22Rv1 (cell line): ENCODE measurements around the gene SLC38A5.

Source experiments
- ZFX ChIP-seq: fragments of 450-650 bp; IDR thresholded peaks from 2 replicates; pipeline ENCODE4 v1.6.1; 2017; ENCODE audit warnings: antibody characterized with exemption, borderline replicate concordance
- TF ChIP-seq, protein P1 (sequence below): fragments of 450-650 bp; IDR thresholded peaks from 2 replicates; pipeline ENCODE4 v1.5.1; 2017; ENCODE audit warnings: mild to moderate bottlenecking

DNA sequence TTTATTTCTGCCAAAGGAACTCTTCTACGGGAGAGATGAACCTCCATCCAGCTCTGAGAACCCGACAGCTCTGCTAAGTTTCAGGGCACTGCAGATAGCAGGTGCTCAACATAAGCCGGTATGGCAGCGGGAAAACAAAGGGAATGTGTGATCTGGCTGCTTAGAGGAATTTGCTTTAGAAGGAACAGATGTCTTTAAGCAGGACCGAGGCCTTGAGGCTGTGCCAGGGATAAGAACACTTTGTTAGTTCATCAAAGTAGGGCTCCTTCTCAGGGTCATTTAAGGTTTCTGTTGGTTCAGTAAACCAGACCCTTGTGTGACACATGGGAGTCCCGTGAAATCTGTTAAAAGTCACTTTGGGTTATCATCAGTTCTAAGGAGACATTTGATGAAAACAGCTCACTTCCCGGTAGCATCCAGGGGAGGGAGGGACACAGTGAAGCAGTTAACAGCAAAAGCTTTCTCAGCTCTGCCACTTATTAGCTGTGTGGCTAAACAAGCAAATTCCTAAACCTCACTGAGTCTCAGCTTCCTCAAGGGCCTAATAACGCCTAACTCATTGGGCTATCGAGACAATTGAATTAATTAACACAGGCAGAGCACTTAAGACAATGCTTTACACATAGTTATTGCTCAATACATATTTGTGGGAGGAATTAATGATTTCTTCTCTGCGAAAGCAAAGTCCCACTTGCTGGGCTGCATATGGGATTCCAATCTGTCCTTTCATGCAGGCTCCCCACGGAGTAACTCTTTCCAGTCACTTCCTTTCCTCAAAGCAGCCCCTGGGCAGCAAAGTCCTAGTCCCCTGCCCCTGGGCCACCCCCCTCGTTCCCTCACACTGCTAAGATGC is 3.0 kb upstream of the SLC38A5 start:
- TF ChIP-seq, protein P1, sequence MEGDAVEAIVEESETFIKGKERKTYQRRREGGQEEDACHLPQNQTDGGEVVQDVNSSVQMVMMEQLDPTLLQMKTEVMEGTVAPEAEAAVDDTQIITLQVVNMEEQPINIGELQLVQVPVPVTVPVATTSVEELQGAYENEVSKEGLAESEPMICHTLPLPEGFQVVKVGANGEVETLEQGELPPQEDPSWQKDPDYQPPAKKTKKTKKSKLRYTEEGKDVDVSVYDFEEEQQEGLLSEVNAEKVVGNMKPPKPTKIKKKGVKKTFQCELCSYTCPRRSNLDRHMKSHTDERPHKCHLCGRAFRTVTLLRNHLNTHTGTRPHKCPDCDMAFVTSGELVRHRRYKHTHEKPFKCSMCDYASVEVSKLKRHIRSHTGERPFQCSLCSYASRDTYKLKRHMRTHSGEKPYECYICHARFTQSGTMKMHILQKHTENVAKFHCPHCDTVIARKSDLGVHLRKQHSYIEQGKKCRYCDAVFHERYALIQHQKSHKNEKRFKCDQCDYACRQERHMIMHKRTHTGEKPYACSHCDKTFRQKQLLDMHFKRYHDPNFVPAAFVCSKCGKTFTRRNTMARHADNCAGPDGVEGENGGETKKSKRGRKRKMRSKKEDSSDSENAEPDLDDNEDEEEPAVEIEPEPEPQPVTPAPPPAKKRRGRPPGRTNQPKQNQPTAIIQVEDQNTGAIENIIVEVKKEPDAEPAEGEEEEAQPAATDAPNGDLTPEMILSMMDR: no peak
- TF ChIP-seq ZFX: no peak
